KBM-7 (cell line): ENCODE data around the gene TENT4B.

Experiments used
- DNase-seq: peaks from one replicate; pipeline ENCODE4 v3.0.0-alpha.2; 2015
- in situ Hi-C: fragments of 300-500 bp; cut with MboI; formaldehyde crosslinking; loops from 2 replicates; pipeline ENCODE4 v1.14.3; 2020; ENCODE audit warnings: low sequenced_read_pairs, low pct_unique_long_range_greater_than_20kb, mixed read lengths

Gene TENT4B

GRCh38 chr16:50275428-50276325, 122.6 kb downstream of the TENT4B start:
- DNase-seq = no peak
- in situ Hi-C loops = no loop called here

GRCh38 chr16:50276326-50276640, 123.2 kb downstream of the TENT4B start:
- in situ Hi-C loops = no loop called here
- no peak for DNase-seq

GRCh38 chr16:50276801-50277555, 123.9 kb downstream of the TENT4B start:
- no peak for DNase-seq
- in situ Hi-C loops = no loop called here

DNA sequence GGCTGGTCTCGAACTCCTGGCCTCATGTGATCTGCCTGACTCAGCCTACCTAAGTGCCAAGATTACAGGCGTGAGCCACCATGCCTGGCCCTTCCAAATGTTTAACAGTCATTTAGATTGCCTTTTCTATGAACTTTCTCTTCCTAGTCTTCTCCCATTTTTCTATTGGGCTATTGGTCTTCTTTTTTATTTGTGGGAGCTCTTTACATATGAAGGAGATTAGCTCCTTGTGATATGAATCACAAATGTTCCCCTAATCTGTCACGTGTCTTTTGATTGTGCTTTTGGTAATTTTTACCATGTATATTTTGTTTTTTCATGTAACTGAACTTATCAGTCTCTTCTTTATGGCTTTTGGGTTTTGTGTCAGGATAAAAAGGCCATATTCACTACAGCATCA, 125.1 kb downstream of the TENT4B start:
- no peak for DNase-seq

DNA sequence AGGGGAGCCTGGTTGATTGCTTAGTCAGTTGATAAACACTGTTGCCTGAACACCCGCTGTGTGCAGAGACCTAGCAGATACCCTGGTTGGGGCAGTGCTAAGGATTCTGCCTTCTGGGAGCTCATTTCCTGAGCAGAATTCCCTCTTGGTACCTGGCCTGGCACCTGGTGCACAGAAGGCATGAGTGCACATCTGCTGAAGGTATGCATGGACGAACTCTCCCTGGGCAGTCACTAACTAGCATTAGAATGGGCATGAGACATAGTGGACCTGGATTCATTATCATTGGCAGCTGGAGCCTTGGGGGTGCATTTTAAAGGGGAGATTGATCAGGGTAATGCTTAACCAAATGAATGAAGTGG, 126.4 kb downstream of the TENT4B start:
- no peak for DNase-seq
- in situ Hi-C loops = no loop called here

More for the DNA sequence above, 125.1 kb downstream of the TENT4B start:
- in situ Hi-C loops = no loop called here

GRCh38 chr16:50280932-50281331, 127.8 kb downstream of the TENT4B start:
- no peak for DNase-seq
- in situ Hi-C loops = no loop called here
